HFFc6 (cell line): ENCODE data around the gene ACSL5. TPM values are rescaled to one million over a fixed set of nuclear protein-coding genes. Genes with fewer than 3 reads are reported as not detected.

Experiments
- DNase-seq: peaks from one replicate; pipeline ENCODE4 v3.0.0-alpha.2; 2018
- H3K27ac Mint-ChIP-seq: 2 replicates; pipeline ENCODE4 v1.8.0; 2020; ENCODE audit warnings: mild to moderate bottlenecking, mixed read lengths
- H3K27me3 Mint-ChIP-seq: 2 replicates; pipeline ENCODE4 v1.8.0; 2021; ENCODE audit warnings: mild to moderate bottlenecking, moderate library complexity, mixed read lengths; ENCODE audit not compliant: insufficient read depth
- H3K36me3 Mint-ChIP-seq: 2 replicates; pipeline ENCODE4 v1.8.0; 2021; ENCODE audit warnings: low read depth, mixed read lengths
- H3K4me1 Mint-ChIP-seq: 2 replicates; pipeline ENCODE4 v1.8.0; 2020; ENCODE audit warnings: low read depth, mixed read lengths
- H3K4me3 Mint-ChIP-seq: 2 replicates; pipeline ENCODE4 v1.8.0; 2020; ENCODE audit warnings: mild to moderate bottlenecking, moderate library complexity, mixed read lengths
- H3K9me3 Mint-ChIP-seq: 2 replicates; pipeline ENCODE4 v1.8.0; 2020; ENCODE audit warnings: mild to moderate bottlenecking, mixed read lengths
- CTCF ChIP-seq: fragments of 200-600 bp; sonication (generic); IDR thresholded peaks from 2 replicates; pipeline ENCODE4 v1.5.0; 2021; ENCODE audit warnings: antibody characterized with exemption, mild to moderate bottlenecking
- total RNA-seq, 6 experiments: library from RNA; stranded (reverse); fragmentation: NEBNext Ultra II Directional; extraction: Animal tissue kit (Norgen Biotek cat#: 25700); gene quantifications; 2 replicates in 1 of 6; 3 replicates in 5 of 6; pipeline ENCODE4 v1.2.3, GENCODE V29; 2021

Gene ACSL5
- total RNA-seq, 6 experiments from 2014 or later: 0.59 to 5.5 (median 4.9) TPM

- no peaks in the 10 kb centered on the region for H3K36me3 Mint-ChIP-seq
- no peak for TF ChIP-seq CTCF
- H3K9me3 Mint-ChIP-seq: no peaks in the 10 kb centered on the region
- peaks cover 59% of the 10 kb centered on the region for H3K4me1 Mint-ChIP-seq
- no peaks in the 10 kb centered on the region for H3K27me3 Mint-ChIP-seq
- H3K27ac Mint-ChIP-seq: peak overlapping the region; percentile 83
- peak overlapping the region; percentile 22; the same call in 1 of the 2 replicates for H3K4me3 Mint-ChIP-seq
- no peak for DNase-seq
Observed at GRCh38 chr10:112388548-112388947, 14.6 kb downstream of the ACSL5 start.

GRCh38 chr10:112389271-112389822 lies 15.4 kb downstream of the ACSL5 start:
- peaks cover 51% of the 10 kb centered on the region for H3K4me1 Mint-ChIP-seq
- peaks cover 3% of the 10 kb centered on the region for H3K27me3 Mint-ChIP-seq
- no peaks in the 10 kb centered on the region for H3K36me3 Mint-ChIP-seq
- H3K4me3 Mint-ChIP-seq: peak overlapping the region; percentile 22; the same call in 1 of the 2 replicates
- DNase-seq: peak; percentile 81
- H3K27ac Mint-ChIP-seq: peak overlapping the region; percentile 83
- no peaks in the 10 kb centered on the region for H3K9me3 Mint-ChIP-seq
- TF ChIP-seq CTCF: no peak

DNA sequence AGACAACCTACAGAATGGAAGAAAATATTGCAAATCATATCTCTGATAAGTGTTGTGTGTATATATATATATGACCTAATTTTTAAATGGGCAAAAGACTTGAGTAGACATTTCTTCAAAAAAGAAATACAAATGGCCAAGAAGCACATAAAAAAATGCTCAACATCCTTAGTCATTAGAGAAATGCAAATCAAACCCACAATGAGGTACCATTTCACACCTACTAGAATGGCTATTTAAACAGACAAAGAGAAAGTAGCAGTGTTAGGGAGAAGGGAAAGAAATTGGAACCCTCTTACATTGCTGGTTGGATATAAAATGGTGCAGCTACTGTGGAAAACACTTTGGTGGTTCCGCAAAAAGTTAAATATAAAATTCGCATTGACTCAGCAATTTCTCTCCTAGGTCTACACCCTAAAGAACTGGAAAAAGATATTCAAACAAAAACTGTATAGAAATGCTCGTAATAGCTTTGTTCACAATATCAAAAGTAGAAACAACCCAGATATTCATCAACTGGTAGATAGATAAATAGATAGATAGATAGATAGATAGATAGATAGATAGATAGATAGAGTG lies 16.3 kb downstream of the ACSL5 start:
- DNase-seq: no peak
- no peak for TF ChIP-seq CTCF
- Mint-ChIP-seq H3K4me1 (peaks cover 42% of the 10 kb centered on the region), H3K4me3 (no peak overlapping the region), H3K9me3 (no peaks in the 10 kb centered on the region), H3K27ac (no peak overlapping the region), H3K27me3 (peaks cover 3% of the 10 kb centered on the region), H3K36me3 (no peaks in the 10 kb centered on the region)

DNA sequence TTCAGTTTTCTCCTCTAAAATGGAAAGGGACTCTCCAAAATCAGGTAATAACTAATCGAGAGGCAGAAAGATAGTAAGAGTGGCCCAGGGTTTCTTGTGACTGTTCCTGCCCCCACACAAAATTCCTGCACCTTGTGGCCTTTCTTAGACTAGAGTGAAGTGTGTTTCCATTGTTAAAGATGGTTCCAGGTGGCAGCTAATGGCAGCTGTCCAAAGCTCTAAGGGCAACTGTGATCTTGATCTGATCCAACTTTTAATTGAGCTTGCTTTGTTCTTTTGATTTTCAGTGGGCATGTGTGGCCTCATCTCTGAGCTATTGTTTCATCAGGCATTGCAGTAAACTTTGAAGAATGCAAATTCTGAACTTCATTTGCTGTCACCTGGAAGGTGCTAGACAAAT lies 19.4 kb downstream of the ACSL5 start:
- peaks cover 20% of the 10 kb centered on the region for H3K4me1 Mint-ChIP-seq
- no peaks in the 10 kb centered on the region for H3K36me3 Mint-ChIP-seq
- no peak overlapping the region for H3K4me3 Mint-ChIP-seq
- peaks cover 3% of the 10 kb centered on the region for H3K27me3 Mint-ChIP-seq
- no peak for TF ChIP-seq CTCF
- no peaks in the 10 kb centered on the region for H3K9me3 Mint-ChIP-seq
- no peak overlapping the region for H3K27ac Mint-ChIP-seq
- DNase-seq: no peak

DNA sequence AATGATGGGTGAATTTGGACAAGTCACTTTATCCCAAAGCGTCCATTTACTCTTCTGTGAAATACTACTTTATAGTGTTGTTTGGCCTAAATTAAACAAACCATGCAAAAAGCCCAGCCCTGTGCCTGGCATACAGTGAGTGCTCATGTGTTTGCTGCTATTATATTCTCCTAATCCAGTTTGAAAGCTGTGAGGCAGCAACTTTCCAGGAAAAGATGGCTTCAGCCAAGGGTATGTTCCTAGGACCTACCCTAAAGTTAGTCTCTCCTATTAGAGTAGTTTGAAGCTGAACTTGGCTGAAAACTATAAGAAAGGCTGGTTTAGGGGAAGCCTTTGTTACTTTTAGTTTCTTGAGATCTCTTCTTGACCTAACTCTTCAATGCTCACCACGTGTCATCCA lies 19.9 kb downstream of the ACSL5 start:
- Mint-ChIP-seq H3K4me1 (peaks cover 15% of the 10 kb centered on the region), H3K36me3 (no peaks in the 10 kb centered on the region), H3K9me3 (no peaks in the 10 kb centered on the region), H3K27me3 (peaks cover 3% of the 10 kb centered on the region), H3K4me3 (no peak overlapping the region), H3K27ac (no peak overlapping the region)
- no peak for DNase-seq
- TF ChIP-seq CTCF: no peak
